ENCODE results near the gene COX11.
A peak's percentile ranks its signal among the peaks of the same experiment; 100 is the strongest.

Gene COX11, protein sequence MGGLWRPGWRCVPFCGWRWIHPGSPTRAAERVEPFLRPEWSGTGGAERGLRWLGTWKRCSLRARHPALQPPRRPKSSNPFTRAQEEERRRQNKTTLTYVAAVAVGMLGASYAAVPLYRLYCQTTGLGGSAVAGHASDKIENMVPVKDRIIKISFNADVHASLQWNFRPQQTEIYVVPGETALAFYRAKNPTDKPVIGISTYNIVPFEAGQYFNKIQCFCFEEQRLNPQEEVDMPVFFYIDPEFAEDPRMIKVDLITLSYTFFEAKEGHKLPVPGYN

DNA sequence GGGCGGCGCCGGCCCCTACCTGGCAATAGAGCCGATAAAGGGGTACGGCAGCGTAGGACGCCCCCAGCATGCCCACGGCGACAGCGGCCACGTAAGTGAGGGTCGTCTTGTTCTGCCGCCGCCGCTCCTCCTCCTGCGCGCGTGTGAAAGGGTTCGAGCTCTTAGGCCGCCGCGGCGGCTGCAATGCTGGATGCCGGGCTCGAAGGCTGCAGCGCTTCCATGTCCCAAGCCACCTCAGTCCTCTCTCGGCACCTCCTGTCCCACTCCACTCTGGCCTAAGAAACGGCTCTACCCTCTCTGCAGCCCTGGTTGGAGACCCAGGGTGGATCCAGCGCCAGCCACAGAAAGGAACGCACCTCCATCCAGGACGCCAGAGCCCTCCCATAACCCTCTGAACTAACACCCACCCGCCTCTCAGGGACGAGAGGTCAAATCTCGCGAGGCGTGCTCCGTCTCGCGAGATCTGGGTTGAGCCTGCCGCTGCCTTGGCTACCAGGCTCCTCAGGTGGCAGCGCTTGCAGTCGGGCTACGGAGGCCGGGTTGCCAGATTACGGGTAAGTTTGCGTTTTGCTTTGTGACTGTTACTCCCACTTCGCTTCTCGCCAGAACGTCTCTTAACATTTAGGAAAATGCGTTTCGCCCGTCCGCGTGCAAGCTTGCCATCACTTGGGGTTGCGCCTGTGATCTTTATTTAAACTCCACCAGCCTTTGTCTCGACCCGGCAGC, at the start of gene COX11, which contains the start of gene STXBP4:
Gene COX11, minus strand, starts transcription at position 393 of the 726 bp plus-strand sequence. Its CDS starts 8 bp downstream, at position 385.
Gene STXBP4, plus strand, starts transcription at position 504 of the 726 bp plus-strand sequence. CDS start 17,455 bp downstream, outside the sequence.
- peak; percentile 91 for DNase-seq (ENCODE audit: low spot score)

DNA sequence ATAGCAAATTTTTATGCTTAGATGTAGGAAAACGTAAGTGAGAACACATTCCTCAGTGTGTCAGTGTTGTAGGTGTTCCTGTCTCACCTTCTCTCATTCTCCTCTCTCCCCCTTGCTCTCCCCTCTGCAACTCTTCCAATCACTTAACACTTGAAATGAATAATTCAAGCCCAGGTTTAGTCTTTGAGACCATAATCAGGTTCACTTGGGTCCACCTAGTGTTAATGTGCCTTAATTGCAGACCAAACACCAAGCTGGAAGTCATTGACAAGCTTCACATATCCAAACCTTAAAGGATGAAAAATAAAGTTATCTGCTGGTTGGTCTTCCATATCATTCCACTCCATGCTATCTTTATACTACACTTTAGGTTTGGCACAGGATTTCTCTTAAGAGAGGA, 37.1 kb upstream of the COX11 start:
- no peak for DNase-seq (ENCODE audit: low spot score)

- no peak for DNase-seq (ENCODE audit: low spot score)
Observed at GRCh38 chr17:55004484-55004883, 36.0 kb upstream of the COX11 start.

GRCh38 chr17:55002458-55002857, 34.0 kb upstream of the COX11 start:
- DNase-seq (ENCODE audit: low spot score), result no peak

DNA sequence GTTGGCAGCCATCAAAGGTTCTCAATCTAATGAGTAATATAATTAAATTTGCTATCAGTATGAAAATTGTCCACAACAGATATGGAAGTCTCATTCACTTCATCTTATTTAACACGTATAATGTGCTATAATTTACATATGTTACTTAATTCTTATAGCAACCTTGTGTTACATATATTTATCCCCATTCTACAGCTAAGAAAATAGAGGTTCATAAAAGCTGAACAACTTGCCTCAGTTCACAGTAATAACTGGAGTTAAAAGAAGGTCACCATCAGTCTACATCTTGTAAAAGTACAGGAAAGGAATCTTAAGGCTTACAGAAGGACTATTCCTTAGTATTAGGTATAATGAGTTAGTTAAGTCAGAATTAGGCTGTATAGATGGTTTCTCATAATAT, 28.0 kb upstream of the COX11 start:
- DNase-seq (ENCODE audit: low spot score), result no peak

GRCh38 chr17:54992797-54993639, 24.6 kb upstream of the COX11 start:
- peak; percentile 7 for DNase-seq (ENCODE audit: low spot score)

DNA sequence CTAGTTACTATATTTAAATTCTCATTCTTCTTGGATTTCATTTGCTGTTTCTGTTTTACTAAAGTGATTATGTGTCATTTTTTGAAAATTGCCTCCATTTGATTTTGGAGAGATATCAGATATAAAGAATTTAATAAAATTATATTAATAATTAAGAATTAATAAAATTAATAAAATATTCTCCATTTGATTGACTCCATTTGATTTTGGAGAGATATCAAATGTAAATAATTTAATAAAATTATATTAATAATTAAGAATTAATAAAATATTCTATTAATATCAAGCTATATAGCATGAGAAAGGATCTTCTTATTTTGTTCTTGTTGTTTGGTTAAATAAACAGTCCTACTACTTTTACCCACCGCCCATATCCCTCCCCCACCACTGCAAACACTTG, 23.1 kb upstream of the COX11 start:
- DNase-seq (ENCODE audit: low spot score), result no peak

DNA sequence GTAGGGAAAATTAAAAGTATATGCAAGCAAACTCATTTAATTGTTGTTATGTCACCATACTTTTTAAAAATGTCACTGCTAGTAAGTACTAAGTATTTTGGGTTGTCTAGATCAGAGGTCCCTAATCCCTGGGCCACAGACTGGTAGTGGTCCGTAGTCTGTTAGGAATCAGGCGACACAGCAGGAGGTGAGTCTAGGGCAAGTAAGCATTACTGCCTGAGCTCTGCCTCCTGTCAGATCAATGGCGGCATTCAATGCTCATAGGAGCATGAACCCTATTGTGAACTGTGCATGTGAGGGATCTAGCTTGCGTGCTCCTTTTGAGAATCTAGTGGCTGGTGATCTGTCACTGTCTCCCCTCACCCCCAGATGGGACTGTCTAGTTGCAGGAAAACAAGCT, 21.7 kb upstream of the COX11 start:
- no peak for DNase-seq (ENCODE audit: low spot score)

DNA sequence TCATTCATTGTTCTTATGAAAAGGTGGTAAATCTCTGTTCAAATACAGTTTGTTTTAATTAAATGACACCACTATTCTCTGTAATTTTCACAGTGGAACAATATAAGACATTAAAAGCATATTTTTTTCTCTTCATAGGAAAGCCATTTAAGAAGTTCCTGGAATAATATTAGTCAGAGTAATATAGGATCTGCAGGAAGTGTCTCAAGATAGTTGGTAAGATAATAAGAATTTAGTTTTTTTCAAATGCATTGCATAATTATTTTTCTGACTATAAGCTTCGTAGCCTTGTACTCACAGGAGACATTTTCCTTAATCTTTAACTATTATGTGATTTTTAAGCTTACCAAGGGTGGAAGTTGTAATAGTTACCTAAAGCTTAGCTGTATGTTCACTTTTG, 17.0 kb upstream of the COX11 start:
- DNase-seq (ENCODE audit: low spot score), result no peak

DNA sequence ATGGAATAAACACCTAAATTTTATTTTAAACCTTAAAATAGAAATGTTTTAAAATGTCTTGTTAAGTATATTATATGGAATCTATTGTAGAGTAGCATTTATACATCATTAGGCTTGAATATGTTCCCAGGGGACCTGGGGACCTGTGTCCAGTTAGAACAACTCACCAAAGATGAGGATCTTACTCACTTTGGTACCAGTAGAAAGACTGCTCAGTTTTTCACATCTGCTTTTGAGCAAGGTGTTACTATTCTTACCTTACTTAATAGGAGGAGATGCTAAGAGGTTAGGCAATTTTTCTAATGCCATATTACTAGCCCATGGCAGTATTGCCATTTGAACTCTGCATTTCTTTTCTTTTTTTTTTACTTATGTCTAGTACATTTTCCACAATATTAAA, 14.8 kb upstream of the COX11 start:
- DNase-seq (ENCODE audit: low spot score), result no peak

GRCh38 chr17:54982399-54982798, 13.9 kb upstream of the COX11 start:
- DNase-seq (ENCODE audit: low spot score), result no peak

DNA sequence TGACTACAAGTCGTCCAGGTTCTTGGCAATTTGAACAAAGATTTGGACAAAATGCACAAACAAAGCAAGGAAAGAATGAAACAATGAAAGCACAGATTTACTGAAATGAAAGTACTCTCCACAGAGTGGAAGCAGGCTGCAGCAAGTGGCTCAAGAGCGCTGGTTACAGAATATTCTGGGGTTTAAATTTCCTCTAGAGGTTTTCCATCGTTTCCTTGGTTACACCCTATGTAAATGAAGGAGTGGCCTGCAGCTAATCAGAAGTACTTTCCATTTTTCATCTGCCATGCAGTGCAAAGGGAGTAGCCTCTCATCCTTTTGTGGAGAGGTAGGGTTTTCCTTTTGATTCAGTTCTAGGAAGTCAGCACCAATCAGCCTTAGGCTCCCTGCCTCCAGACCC, 11.9 kb upstream of the COX11 start:
- no peak for DNase-seq (ENCODE audit: low spot score)

GRCh38 chr17:54979657-54980056, 11.2 kb upstream of the COX11 start:
- no peak for DNase-seq (ENCODE audit: low spot score)

DNA sequence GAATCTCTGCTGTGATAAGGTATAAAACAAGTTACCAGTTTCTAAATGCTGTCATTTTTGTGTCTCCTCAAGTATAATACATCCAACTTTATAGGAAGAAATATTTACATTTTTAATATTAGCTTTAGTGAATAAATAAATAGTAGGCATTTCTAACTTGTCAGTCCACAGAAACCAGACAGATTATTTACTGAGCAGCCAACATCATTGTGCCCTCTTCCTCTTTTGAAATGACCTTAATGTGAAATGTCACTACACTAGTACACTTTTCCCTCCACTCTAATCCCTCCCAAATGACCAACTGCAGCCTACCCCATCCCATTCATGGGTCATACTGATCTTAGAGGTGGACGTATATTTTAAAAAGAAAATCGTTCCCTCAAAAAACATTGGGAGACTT, 9.3 kb upstream of the COX11 start:
- DNase-seq (ENCODE audit: low spot score), result no peak

GRCh38 chr17:54976316-54976715, 7.9 kb upstream of the COX11 start:
- DNase-seq (ENCODE audit: low spot score), result no peak

DNA sequence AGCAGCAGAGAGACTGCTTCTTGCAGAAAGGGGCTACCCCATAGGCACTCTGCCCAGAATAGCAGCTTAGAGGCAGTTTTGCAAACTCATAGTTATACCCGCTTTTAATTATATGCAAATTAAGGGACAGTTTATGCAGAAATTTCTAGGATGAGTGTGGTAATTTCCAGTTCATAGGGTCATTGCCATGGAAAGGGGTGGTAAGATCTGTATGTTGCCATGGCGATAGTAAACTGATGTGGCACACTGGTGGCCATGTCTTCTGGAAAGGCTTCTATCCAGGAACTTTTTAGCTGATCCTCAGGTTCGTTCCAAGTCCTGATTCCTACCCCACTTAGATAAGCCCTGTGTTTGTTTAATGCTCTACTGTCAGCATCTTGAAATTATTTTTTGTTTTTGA, 6.3 kb upstream of the COX11 start:
- DNase-seq (ENCODE audit: low spot score), result no peak

DNA sequence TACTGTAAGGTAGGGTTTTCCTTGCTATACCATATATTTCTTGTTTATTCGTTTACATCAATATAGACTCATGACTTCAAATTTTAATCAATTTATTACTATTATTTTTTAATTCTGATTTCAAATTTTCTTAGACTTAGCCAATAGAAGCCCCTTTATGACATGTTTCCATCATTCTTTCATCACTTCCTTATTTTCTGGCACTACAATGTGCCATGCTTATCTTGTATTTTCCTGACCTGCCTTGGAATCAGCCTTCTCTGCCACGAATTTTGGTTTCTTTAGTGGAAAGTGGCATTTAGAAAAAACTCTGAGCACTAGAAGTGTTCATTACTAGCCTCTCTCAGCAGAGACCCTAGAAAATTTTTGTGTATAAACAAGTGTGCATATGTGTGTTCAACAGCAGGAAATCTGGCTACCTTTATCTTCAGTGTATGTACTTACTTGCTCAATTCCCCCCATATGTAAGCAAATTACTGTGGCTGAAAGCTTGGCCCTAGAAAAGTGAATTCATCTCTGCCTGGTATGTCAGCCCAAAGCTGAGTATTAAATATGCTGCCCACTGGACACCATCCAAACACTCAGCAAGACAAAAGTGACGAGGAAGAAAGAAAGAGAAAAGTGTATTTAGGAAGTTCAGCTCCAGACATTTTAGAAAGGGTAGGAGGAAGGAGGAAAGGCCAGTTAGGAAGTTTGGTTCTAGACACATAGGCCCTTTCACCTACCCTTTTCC, 4.1 kb upstream of the COX11 start:
- no peak for DNase-seq (ENCODE audit: low spot score)

DNA sequence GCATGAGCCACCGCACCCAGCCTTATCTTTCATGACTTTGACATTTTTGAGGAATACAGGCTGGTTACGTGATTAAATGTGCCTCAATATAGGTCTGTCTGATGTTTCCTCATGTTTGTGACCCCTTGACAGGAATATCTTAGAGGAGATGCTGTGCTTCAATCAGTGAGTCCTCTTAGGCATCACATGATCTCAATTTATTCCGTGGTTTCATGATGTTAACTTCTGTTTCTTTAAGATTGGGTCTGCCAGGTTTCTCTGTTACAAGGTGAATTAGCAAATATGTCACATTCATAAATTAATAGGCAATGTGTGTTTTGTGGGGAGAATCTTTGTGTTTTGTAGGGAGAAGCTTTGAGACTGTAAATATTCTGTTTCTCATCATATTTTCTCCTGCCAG, 3.4 kb upstream of the COX11 start:
- DNase-seq (ENCODE audit: low spot score), result no peak

- DNase-seq (ENCODE audit: low spot score), result no peak
Observed at GRCh38 chr17:54971147-54971546, 2.7 kb upstream of the COX11 start.

DNA sequence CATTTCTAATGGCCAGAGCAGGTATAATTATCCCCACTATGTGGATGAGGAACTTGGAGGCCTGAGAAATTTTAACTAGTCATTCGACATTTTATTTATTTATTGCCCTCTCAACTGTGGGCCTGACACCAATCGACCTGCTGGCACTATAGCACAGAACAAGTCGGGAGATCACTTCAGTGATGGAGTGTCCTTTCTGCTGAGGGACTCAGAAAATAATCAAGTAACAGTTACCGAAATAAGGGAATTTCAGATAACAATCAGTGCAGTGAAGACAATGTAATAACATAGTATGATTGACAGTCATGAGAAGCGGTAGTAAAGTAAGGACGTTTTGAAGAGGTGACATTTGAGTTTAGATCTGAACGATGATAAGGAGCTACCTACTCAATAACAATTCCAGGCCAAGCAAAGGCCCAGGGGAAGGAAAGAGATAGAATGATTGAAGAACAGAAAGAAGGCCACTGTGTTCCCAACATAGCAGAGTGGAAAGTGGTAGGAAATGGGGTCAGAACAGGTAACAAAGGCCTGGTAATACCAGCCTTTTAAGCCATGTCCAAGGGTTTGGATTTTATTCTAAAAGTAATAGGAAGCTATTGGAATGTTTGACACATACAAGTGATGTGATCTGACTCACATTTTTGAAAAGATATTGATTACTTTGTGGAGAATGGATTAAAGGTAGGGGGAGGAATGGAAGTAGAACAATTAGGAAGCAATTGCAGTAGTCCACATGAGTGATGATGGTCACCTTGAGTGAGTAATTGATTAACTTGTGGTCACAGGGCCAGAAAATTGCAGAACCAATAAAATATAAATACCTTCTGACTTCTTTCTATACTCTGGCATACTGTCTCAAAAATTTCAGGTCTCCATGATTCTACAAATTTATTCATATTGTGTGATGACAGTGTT, 1.5 kb upstream of the COX11 start:
- no peak for DNase-seq (ENCODE audit: low spot score)

DNA sequence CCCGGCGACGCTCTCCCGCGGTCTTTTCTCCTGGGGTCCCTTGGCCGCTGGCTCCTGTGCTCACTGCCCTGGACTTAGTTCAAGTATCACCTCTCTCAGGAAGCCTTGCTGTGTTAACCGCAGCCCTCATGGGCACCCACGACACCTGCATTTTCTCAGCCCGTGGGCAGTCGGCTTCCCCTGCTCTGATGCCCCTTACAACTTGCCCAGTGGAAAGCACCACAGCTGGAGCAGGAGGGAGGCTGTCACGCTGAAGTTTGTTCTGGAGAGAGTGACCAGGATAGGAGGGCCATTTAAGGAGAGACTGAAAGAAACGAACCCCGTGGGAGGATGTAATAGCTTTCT, 506 bp upstream of the COX11 start:
- peak; percentile 43 for DNase-seq (ENCODE audit: low spot score)
